NCI-H1694 (cell line): ENCODE measurements around the gene DIP2C.

Experiments used
- DNase-seq: peaks from one replicate; lab custom pipeline; 2025; lab: John Stamatoyannopoulos, UW

DIP2C gene

DNA sequence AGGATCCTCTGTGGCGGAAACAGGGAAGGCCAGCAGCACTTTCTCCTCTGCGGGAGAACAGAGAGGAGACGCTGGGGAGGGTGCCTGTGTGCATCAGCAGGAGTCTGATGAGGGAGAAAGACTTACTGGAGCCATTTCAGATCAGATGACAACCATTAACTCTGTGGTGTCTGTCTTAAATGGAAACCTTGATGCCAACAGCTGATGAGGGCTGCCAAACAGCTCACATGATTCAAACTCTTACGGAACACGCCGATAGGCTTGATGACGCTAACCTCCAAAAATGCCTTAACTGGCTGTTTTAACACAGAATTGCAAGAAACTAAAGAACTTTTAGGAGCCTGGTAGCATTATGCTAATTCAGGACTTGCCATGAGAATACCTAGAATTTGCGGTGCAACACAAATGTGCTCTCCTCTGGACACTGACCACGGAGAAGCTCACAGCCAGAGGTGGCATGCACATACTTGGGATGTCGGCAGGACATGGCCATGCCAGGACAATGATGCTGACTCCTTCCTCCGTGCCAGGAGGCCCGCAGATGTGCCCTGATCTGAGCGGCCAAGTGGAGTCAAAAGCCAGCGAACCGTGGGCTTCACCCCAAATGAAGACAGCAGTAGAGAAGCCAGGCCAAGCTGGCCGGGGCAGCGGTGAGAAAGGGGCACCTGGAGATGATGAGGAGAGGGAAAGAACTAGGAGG is 399.3 kb downstream of the DIP2C start:
- DNase-seq: no peak

DNA sequence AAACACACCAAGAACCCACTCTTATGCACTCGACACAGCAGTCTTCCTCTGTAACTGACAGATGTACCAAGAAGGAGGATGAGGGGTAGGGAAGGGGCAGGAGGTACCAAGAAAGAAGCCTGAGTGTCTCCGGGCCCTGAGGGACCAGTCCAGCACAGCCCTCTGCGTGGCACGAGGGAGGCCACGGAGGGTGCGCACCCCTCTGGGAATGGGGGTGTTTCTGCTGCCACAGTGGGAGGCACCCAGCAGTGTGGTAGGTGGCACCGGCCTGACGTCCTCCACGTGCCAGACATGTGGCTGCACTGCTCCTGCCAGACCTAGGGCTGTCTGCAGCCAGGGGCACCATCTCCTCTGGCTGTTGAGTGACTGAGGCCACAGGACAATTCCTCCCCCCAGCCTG is 399.9 kb downstream of the DIP2C start:
- no peak for DNase-seq

DNA sequence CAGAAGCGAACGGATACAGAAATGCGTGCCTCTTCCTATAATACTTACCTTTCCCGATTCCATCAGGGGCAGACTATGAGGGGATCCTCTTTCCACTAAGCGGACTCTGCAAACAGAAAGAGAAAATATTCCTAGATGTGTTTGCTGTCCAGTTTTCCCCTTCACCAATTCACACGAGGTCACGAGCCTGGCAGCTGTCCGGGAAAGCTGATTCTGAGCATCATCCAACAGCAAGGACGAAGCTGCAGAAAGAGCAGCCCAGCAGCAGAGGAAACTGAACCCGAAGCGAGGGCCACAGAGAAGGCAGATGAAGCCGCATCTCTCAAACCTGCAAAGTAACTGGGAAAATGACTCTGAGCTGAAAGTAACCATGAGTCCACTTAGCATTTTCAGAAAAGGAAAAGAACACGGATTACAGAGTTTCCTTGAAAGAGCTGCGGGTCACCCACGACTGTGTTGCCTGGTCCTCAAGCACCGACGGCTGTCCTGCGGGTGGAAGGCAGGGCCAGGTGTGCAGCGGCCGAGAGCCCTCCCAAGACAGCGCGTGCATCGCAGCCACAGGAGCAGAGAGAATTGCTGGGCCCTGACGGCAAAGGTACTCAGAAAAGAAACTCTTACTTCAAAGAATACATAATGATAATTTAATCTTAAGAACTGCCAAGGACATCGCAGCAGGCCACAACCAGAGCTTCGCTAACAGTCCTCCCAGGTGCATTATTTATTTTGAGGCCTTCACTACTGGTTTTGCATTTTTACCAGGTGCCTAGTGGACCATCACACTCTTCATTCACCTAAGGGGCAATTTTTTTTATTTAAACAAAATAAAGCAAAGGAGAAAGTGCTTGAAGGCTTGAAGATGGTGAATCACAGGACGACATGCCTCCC is 400.9 kb downstream of the DIP2C start:
- no peak for DNase-seq

GRCh38 chr10:287814-288213 is 401.7 kb downstream of the DIP2C start:
- DNase-seq: no peak

- DNase-seq: no peak
Measured at GRCh38 chr10:287026-287709, 402.3 kb downstream of the DIP2C start.

GRCh38 chr10:285216-285615 is 404.3 kb downstream of the DIP2C start:
- no peak for DNase-seq

DNA sequence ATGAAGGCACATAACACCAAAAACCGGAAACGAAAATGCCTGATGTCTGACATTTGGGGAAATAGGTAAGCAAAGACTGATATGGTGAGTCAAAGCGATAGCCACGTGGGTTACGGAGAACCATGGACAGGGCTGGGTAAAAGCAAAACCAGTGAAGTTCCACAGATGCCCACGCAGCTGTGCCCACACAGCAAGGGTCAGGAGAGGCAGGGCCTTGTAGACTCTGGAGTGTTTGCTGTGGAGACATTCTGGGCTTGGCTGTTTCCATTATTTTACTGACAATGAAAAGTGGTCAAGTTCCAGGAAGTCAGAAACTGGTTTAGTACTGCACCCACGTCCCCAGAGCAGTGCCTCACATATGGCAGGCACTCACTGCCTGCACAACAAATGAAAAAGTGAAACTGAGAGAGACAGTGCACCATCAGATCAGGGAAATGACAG is 405.5 kb downstream of the DIP2C start:
- DNase-seq: no peak

GRCh38 chr10:283140-283479 is 406.4 kb downstream of the DIP2C start:
- DNase-seq: no peak

DNA sequence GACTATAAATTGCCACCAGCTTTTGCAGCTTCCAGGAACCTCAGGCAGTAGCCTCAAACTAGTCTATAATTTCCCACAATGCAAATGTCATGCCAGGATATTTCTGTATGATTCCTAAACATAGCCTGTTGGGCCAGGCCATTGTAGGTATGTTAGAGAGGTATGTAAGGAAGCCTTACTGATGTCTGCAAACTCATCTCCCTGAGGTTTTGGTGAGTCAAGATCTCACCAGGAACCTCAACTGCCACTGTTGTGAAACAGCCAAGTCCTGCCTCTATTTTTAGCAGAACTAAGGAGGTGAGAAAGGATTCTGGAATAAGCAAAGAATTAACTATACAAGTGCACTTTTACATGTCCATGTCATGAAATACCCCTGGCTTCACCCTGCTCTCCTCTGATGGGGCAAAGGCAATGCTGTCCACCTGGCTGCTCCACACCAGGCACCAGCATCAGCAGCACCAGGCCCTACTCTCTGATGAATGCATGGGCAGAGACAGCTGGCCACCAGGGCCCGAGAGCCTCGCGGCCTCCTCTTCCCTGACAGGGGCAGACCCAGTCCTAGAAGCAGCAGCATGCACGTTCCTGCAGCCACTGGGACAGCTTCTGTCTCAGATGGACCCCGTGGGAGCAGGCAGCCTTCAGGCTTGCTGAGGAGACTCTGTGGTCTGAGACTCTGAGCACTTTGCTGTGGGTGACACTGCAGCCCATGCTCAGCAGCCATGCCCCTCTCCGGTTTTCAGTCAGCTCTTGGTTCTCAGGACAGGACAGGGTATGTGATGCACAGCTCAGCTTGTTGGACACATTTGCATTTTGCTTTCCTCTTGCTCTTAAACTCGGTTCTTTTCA is 407.0 kb downstream of the DIP2C start:
- DNase-seq: no peak

DNA sequence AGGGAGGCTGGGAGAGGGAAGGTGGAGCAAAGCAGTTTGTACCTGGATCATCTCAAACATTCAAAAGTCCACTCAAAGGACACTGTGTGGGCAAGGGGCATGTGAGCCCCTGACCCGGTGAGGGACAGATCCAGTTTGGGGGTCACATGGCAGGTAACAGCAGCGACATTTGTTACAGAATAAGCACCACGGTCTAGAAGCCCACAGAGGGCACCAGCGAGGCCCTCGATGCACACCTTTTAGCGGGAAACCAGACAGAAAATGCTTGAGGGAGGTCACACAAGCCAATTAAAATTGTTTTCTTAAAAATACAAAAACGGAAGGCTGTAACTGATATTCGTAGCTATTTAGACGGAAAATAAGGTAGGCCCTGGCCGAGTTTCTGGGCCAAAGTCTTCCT is 409.8 kb downstream of the DIP2C start:
- no peak for DNase-seq

GRCh38 chr10:279232-279631 is 410.2 kb downstream of the DIP2C start:
- no peak for DNase-seq

DNA sequence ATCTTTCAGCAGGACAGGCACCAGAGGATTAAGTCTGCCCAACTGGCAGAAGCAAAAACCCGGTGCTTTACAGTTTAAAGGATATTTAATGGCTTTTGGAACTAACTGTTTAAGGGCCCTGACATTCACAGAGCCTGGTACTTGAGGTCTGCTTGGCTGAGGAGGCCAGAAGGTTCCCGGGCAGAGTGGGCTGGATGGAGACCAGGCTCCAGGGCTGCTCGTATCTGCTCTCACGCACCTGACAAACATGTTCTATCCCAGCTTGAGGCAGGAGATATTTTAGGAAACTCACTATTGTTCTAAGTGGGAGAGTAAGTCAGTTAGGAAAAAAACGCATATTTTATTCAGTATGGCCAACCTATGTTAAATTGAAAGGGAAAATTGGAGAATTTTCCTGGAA is 410.8 kb downstream of the DIP2C start:
- no peak for DNase-seq

- DNase-seq: no peak
Measured at GRCh38 chr10:277963-278362, 411.5 kb downstream of the DIP2C start.

GRCh38 chr10:275680-276079 is 413.8 kb downstream of the DIP2C start:
- no peak for DNase-seq

GRCh38 chr10:274866-275265 is 414.6 kb downstream of the DIP2C start:
- no peak for DNase-seq

- no peak for DNase-seq
Measured at GRCh38 chr10:273088-273487, 416.4 kb downstream of the DIP2C start.

GRCh38 chr10:271722-272121 is 417.7 kb downstream of the DIP2C start:
- DNase-seq: no peak

- no peak for DNase-seq
Measured at GRCh38 chr10:271201-271600, 418.3 kb downstream of the DIP2C start.

DNA sequence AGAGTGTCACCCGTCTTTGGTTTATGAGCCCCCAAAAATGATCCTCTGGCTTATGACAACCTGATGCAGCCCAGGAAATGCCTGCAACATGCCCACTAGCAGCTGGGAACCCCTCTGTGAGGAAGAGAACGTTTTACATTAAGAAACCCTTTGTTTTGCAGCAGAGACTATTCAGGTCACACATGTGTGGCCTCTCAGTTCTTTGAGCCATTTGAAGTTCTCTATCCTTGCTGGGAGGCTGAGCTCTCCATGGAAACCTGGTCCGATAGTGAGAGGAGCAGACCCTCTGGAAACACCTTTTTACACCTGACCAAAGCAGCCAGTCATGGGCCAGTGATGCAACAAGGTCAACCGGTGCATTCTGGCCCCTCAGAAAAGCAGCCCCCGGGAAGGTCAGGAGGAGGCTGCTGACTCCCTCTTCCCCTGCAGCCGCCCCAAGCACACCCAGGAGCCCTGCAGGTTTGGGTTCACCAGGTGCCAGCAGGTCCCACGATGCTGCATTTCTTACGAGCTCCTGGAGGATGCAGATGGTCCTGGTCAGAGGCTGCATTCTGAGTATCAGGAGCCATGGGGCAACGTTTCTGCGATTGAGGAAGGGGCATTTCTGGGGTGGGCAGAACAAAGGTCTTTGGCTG is 419.9 kb downstream of the DIP2C start:
- no peak for DNase-seq

DNA sequence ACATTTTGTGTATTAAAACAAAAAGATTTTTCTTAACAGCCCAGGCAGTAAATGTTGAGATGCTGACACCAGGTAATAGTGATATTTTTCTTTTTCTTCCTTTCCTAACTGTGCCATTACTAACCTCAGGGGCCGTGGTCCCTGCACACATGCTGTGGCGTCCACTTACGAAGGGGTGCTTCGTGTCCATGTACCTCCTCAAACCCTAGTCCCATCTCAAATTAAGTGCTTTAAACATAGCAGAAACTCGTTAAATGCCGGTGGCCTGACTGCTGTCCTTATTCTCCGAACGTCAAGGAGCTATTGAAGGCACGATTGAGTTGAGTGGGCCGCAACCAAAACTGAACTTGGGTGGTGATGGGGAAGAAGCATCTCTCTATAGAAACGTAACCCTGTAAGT is 421.8 kb downstream of the DIP2C start:
- DNase-seq: no peak

- no peak for DNase-seq
Measured at GRCh38 chr10:266974-267425, 422.5 kb downstream of the DIP2C start.
